Mucosa of stomach (tissue), 1 donor: ENCODE measurements around the gene OR4E2.
"Not testable (repeated sequence)": the region's sequence is repeated elsewhere in the genome, so short reads cannot be mapped to it uniquely, and the experiment has no call there.

Source experiments
- H3K27me3 ChIP-seq: one replicate; pipeline ENCODE4 v1.7.0; 2013; ENCODE audit warnings: mild to moderate bottlenecking, low read length; ENCODE audit not compliant: control insufficient read depth, insufficient read depth
- H3K36me3 ChIP-seq: one replicate; pipeline ENCODE4 v1.7.0; 2013; ENCODE audit warnings: low read length; ENCODE audit not compliant: control insufficient read depth, insufficient read depth
- H3K4me1 ChIP-seq: one replicate; pipeline ENCODE4 v1.7.0; 2013; ENCODE audit warnings: mild to moderate bottlenecking, low read length; ENCODE audit not compliant: control insufficient read depth, insufficient read depth
- H3K4me3 ChIP-seq: one replicate; pipeline ENCODE4 v1.7.0; 2013; ENCODE audit warnings: low read length
- H3K9ac ChIP-seq: one replicate; pipeline ENCODE4 v1.7.0; 2013; ENCODE audit warnings: mild to moderate bottlenecking, low read length, moderate library complexity
- H3K9me3 ChIP-seq: one replicate; pipeline ENCODE4 v1.7.0; 2013; ENCODE audit warnings: mild to moderate bottlenecking, low read length, moderate library complexity; ENCODE audit not compliant: control insufficient read depth
- donor health status: Pancreatic carcinoma.

The OR4E2 gene

GRCh38 chr14:21653331-21653885 is at the start of gene OR4E2:
TSS of gene OR4E2 (plus strand) at chr14:21653835. CDS start at chr14:21665083, 11,248 bp downstream.
- no peaks in the 10 kb centered on the region for H3K36me3 ChIP-seq
- H3K4me3 ChIP-seq = no peak within 1 kb of the TSS
- no peaks in the 10 kb centered on the region for H3K4me1 ChIP-seq
- no peak within 1 kb of the TSS for H3K9ac ChIP-seq
- H3K27me3 ChIP-seq = no peaks in the 10 kb centered on the region
- no peaks in the 10 kb centered on the region for H3K9me3 ChIP-seq

- Histone ChIP-seq H3K4me3 (no peak overlapping the region), H3K9me3 (no peaks in the 10 kb centered on the region), H3K36me3 (no peaks in the 10 kb centered on the region), H3K27me3 (no peaks in the 10 kb centered on the region), H3K9ac (no peak overlapping the region), H3K4me1 (no peaks in the 10 kb centered on the region)
Measured at GRCh38 chr14:21612324-21612723, 41.3 kb upstream of the OR4E2 start.

- Histone ChIP-seq H3K9ac (no peak overlapping the region), H3K4me3 (no peak overlapping the region), H3K4me1 (no peaks in the 10 kb centered on the region), H3K36me3 (no peaks in the 10 kb centered on the region), H3K27me3 (no peaks in the 10 kb centered on the region), H3K9me3 (no peaks in the 10 kb centered on the region)
Measured at GRCh38 chr14:21614240-21614639, 39.4 kb upstream of the OR4E2 start.

GRCh38 chr14:21617614-21618013 is 36.0 kb upstream of the OR4E2 start:
- Histone ChIP-seq H3K9me3 (no peaks in the 10 kb centered on the region), H3K4me3 (no peak overlapping the region), H3K27me3 (no peaks in the 10 kb centered on the region), H3K36me3 (no peaks in the 10 kb centered on the region), H3K9ac (no peak overlapping the region), H3K4me1 (no peaks in the 10 kb centered on the region)

- H3K9ac ChIP-seq = no peak overlapping the region
- no peaks in the 10 kb centered on the region for H3K36me3 ChIP-seq
- H3K27me3 ChIP-seq = no peaks in the 10 kb centered on the region
- H3K4me1 ChIP-seq = no peaks in the 10 kb centered on the region
- H3K9me3 ChIP-seq = no peaks in the 10 kb centered on the region
- H3K4me3 ChIP-seq = no peak overlapping the region
Measured at GRCh38 chr14:21626491-21627230, 27.0 kb upstream of the OR4E2 start.

GRCh38 chr14:21630503-21630902 is 23.1 kb upstream of the OR4E2 start:
- not testable (repeated sequence) for H3K9ac ChIP-seq

GRCh38 chr14:21631084-21631483 is 22.6 kb upstream of the OR4E2 start:
- Histone ChIP-seq H3K9ac (no peak overlapping the region), H3K4me1 (no peaks in the 10 kb centered on the region), H3K4me3 (no peak overlapping the region), H3K27me3 (no peaks in the 10 kb centered on the region), H3K36me3 (no peaks in the 10 kb centered on the region), H3K9me3 (no peaks in the 10 kb centered on the region)

More at GRCh38 chr14:21630503-21630902, 23.1 kb upstream of the OR4E2 start:
- H3K36me3 ChIP-seq, H3K27me3 ChIP-seq, H3K4me1 ChIP-seq, H3K4me3 ChIP-seq, H3K9me3 ChIP-seq: not testable (repeated sequence)

GRCh38 chr14:21634840-21635239 is 18.8 kb upstream of the OR4E2 start, which contains the start of gene OR10G2:
TSS of gene OR10G2 (minus strand) at chr14:21634940. CDS start at chr14:21634842, 98 bp downstream.
- Histone ChIP-seq H3K27me3 (no peaks in the 10 kb centered on the region), H3K9me3 (no peaks in the 10 kb centered on the region), H3K9ac (no peak within 1 kb of the TSS), H3K4me3 (no peak within 1 kb of the TSS), H3K36me3 (no peaks in the 10 kb centered on the region), H3K4me1 (no peaks in the 10 kb centered on the region)

GRCh38 chr14:21642683-21643082 is 11.0 kb upstream of the OR4E2 start:
- H3K27me3 ChIP-seq = no peaks in the 10 kb centered on the region
- no peaks in the 10 kb centered on the region for H3K4me1 ChIP-seq
- H3K4me3 ChIP-seq = no peak overlapping the region
- H3K9me3 ChIP-seq = no peaks in the 10 kb centered on the region
- H3K9ac ChIP-seq = no peak overlapping the region
- no peaks in the 10 kb centered on the region for H3K36me3 ChIP-seq

- no peak overlapping the region for H3K9ac ChIP-seq
- no peaks in the 10 kb centered on the region for H3K4me1 ChIP-seq
- no peaks in the 10 kb centered on the region for H3K36me3 ChIP-seq
- H3K27me3 ChIP-seq = no peaks in the 10 kb centered on the region
- no peak overlapping the region for H3K4me3 ChIP-seq
- no peaks in the 10 kb centered on the region for H3K9me3 ChIP-seq
Measured at GRCh38 chr14:21643407-21643806, 10.2 kb upstream of the OR4E2 start.

GRCh38 chr14:21647380-21647779 is 6.3 kb upstream of the OR4E2 start:
- Histone ChIP-seq H3K27me3 (no peaks in the 10 kb centered on the region), H3K9ac (no peak overlapping the region), H3K4me3 (no peak overlapping the region), H3K9me3 (no peaks in the 10 kb centered on the region), H3K4me1 (no peaks in the 10 kb centered on the region), H3K36me3 (no peaks in the 10 kb centered on the region)

GRCh38 chr14:21652209-21652808 is 1.3 kb upstream of the OR4E2 start:
- Histone ChIP-seq H3K9ac (no peak overlapping the region), H3K9me3 (no peaks in the 10 kb centered on the region), H3K27me3 (no peaks in the 10 kb centered on the region), H3K4me3 (no peak overlapping the region), H3K36me3 (no peaks in the 10 kb centered on the region), H3K4me1 (no peaks in the 10 kb centered on the region)
